Measurements from ENCODE around the gene KRT78.
"Not testable (repeated sequence)": the region's sequence is repeated elsewhere in the genome, so short reads cannot be mapped to it uniquely, and the experiment has no call there.

KRT78 gene

GRCh38 chr12:52848661-52849255 lies at the start of gene KRT78:
Gene KRT78 (minus strand): TSS chr12:52848994. CDS start chr12:52848930, 64 bp downstream.
- no peak for DNase-seq

GRCh38 chr12:52896190-52897100 lies 47.7 kb upstream of the KRT78 start:
- DNase-seq, result no peak

DNA sequence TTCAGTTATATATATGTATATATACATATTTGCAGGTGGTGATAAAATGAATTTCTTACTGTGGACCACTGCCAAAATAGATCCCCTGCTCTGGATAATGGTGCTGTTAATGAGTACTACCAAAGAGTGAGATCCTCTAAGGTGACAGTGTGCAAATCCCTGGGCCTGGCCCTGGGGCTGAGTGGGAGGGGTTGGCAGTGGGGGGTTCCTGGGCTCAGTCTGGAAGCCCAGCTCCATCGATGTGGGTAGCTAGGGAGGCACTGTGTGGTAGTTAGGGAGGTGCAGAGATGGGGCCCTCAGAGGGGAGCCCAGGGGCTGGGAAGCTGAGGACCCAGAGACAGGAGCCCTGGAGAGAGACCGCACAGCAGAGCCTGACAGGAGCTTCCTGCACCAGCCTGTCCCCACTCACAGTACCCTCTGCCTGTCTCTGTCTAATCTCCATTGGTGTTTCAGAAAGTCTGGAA lies 47.0 kb upstream of the KRT78 start:
- no peak for DNase-seq

GRCh38 chr12:52892974-52893373 lies 44.2 kb upstream of the KRT78 start:
- no peak for DNase-seq

- DNase-seq, result no peak
Measured at GRCh38 chr12:52892207-52892852, 43.5 kb upstream of the KRT78 start.

DNA sequence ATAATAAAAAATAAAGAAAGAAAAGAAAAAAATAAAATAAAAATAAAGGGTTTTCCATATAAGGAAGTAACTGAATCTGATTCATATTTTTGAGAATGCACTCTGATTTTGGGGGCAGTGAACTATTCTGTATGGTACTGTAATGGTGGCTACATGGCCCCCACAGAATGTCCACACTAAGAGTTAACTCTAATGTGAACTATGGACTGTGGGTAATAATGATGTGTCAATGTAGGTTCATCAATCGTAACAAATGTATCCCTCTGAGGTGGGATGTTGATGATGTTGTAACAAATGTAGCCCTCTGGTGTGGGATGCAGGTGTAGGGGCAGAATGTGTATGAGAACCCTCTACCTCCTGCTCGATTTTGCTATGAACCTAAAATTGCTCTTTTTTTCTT lies 42.2 kb upstream of the KRT78 start:
- no peak for DNase-seq

- DNase-seq, result no peak
Measured at GRCh38 chr12:52890417-52890816, 41.6 kb upstream of the KRT78 start.

DNA sequence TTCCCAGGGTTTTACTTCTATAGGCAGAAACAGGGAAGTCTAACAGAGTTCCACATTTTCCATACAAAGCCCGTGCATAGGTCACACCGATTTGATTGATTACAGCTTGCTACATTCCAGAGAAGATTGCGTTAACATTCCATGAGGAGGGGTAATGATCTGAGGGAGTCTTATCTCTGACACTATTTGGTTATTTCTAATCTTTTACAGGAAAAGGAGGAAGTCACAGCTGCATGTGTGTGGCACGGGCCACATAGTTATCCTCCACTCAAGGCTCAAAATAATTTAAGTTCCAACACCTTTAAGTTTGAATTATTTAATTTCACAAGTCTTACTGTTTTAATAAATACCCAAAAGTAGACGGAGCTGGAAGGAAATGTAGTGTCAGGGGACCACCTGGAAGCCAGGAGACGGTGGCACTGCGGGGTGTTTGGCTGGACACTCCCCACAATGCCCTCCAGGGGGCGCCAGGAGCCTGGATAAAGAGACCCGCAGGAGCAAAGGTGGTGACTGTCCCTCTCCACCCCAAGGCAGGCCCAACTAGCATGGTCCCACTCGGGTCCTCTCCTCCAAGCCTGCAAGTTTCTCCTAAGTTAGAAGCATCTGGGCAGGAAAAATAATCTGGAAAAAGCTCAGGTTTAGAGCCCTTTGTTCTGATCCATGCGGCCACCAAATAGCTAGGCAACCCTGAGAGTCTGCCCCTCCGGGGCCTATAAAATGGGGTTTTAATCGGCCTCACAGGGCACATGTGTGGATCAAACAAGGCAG lies 35.9 kb upstream of the KRT78 start:
- peak; percentile 77 to 78 for DNase-seq

- not testable (repeated sequence) for DNase-seq
Measured at GRCh38 chr12:52880499-52880898, 31.7 kb upstream of the KRT78 start.

DNA sequence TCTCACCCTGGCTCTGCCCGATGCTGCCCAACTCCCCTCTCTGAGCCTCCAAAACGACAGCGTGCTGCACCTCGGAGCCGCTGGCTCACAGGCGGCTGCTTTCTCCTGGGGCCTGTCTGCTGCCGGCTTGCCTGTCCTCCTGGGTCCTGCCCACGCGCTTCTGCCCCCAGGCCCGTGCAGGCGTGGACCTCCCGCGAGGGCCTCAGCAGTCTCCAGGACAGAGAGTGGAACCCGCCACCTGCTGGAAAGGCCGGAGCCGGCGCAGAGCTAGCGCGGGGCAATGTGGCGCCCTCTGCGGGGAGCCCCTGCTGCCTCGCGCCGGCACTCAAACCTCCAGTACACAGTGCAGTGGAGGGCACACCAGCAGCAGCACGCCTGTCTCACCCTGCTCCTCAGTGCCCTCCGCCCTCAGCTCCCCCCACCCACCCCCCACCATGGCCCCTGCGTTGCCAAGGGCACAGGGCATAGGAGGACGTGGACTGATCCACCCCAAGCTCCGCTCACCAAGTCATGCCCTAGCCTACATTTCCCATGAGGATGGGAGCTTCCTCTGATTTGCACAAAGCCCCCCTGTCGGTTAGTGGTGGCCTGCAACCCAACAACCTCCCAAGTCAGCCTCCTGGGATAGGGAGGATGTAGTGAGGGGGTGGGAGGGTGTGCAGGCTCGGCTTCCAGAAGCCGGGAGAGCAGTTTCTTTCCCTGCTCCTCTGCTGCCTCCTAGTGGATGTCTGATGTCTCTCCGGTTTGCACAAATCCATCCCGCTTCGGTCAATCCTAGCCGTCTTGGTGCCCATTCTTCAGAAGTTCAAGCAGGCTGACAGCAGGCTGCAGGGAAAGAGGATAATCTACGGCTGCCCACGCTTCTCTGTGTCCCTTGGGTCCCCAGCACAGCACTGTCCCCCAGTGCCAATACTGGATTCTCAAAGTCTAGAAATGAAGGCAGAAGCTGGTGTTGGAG lies 30.9 kb upstream of the KRT78 start:
- peak; percentile 56 to 57 for DNase-seq

- DNase-seq, result no peak
Measured at GRCh38 chr12:52878507-52879393, 30.0 kb upstream of the KRT78 start.

GRCh38 chr12:52877242-52877641 lies 28.4 kb upstream of the KRT78 start:
- no peak for DNase-seq

- no peak for DNase-seq
Measured at GRCh38 chr12:52876372-52876771, 27.6 kb upstream of the KRT78 start.

- DNase-seq, result no peak
Measured at GRCh38 chr12:52874573-52875435, 26.0 kb upstream of the KRT78 start.

GRCh38 chr12:52873832-52874572 lies 25.2 kb upstream of the KRT78 start:
- peak; percentile 31 to 38 for DNase-seq

- no peak for DNase-seq
Measured at GRCh38 chr12:52873513-52873831, 24.7 kb upstream of the KRT78 start.

DNA sequence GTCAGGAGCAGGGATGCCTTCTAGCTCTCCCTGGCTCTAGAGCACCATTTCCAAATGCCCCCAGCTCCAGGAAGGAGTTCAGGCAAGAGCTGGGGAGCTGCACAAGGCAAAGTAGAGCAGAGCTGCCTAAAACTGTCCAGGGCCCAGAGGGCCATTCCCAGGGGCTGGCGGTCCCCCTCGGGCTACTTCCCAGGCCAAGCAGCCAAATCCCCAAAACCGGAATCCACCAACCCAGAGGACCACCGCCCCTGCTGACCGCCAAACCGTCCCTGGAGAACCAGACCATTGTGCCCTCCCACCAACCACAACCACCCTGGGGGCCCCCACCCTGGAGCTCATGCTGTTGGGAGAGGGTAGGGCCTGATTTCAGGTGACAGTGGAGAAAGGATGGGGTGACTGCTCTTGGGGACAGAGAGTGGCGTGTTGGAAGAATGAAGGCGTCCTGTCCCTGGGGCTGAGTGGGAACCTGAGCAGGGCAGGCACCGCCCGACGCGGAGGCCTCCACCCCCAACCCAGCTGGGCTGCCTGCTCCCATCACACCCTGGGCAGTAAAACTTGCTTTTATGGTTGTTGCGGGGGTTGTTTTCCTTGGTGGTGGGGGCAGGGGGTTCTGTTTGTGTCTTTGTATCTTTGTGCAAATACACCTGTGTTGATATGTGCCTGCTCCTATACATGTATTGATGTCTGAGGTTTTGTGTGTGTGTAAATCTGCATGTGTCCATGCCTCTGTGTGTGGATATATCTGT lies 24.0 kb upstream of the KRT78 start:
- DNase-seq, result no peak
